ENCODE results near the gene AUTS2. TPM values are rescaled to one million over a fixed set of nuclear protein-coding genes. Genes with fewer than 3 reads are reported as not detected.

AUTS2 gene
- total and polyA plus RNA-seq, 2 of the 8 experiments (the other 6 are each of a cell fraction or from before 2014, with no cell fraction given), result 25.9 to 101 TPM

DNA sequence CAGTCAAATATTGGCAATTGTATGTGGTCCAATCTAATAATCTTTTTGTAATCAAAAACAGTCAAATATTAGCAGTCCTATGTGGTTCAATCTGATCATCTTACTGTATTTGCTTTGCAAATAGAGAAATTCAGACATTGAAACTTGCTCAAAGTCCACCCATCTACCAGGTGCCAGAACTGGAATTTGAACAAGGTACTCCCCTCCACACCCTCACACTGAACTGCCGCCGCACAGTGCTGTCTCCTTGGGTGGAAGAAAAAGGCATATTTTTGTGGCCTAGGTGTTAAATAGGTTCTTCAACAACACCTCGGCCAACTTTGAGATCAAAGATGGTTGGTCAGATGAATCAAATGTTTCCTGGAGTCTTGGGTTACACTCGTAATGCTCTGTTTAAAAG, 989.5 kb downstream of the AUTS2 start:
- Histone ChIP-seq H3K27ac (ENCODE audit: low read depth, low read length) (no peak overlapping the region), H2BK12ac (ENCODE audit: low read depth, low read length) (no peak overlapping the region), H3K14ac (ENCODE audit: insufficient read length) (no peak overlapping the region), H3K27me3 (replicated peaks in 1 of 4; ENCODE audit: control insufficient read depth in 3 of 4, extremely low read depth in 1 of 4, insufficient read depth in 3 of 4, low read length in 3 of 4) (no peaks in the 10 kb centered on the region; a peak in 1 of 7 replicates), H3K36me3 (ENCODE audit: control insufficient read depth in 2 of 4, insufficient read depth in 4 of 4, low read length in 3 of 4) (no peaks in the 10 kb centered on the region), H4K8ac (ENCODE audit: extremely low read depth, insufficient read depth, low read length) (no peak overlapping the region), H2BK15ac (ENCODE audit: low read length) (no peak overlapping the region), H2BK120ac (replicated peaks; ENCODE audit: low read depth, low read length) (no peak overlapping the region), H3K56ac (replicated peaks; ENCODE audit: insufficient read length, low read depth, low read length) (no peak overlapping the region), H4K91ac (replicated peaks; ENCODE audit: insufficient read length, low read length) (no peak overlapping the region), H3K18ac (ENCODE audit: extremely low read depth, low read length) (no peak overlapping the region), H3K79me2 (ENCODE audit: control insufficient read depth in 1 of 2, insufficient read depth in 2 of 2, low read length in 2 of 2) (no peaks in the 10 kb centered on the region), H2AK5ac (ENCODE audit: low read depth, low read length) (no peak overlapping the region), H3K4me1 (replicated peaks in 1 of 4; ENCODE audit: control insufficient read depth in 3 of 4, insufficient read depth in 4 of 4, low read length in 3 of 4) (peaks cover 11 to 29% (median 18%) of the 10 kb centered on the region in 4 experiments), H4K5ac (ENCODE audit: insufficient read length, low read depth, low read length) (no peak overlapping the region), H2BK5ac (ENCODE audit: low read depth, low read length) (no peak overlapping the region), H3K4me3 (ENCODE audit: extremely low read depth in 1 of 4, insufficient read depth in 2 of 4, low read depth in 3 of 4, low read length in 4 of 4) (no peak overlapping the region), H2AFZ (ENCODE audit: low read length) (no peak overlapping the region), H4K20me1 (replicated peaks in 1 of 2; ENCODE audit: control insufficient read depth in 1 of 2, insufficient read depth in 2 of 2, low read length in 2 of 2) (no peaks in the 10 kb centered on the region), H3K9me3 (ENCODE audit: insufficient read depth in 2 of 2, low read depth in 1 of 2, low read length in 1 of 2) (no peaks in the 10 kb centered on the region), H3K9ac (replicated peaks in 1 of 4; ENCODE audit: extremely low read depth in 1 of 4, low read depth in 3 of 4, low read length in 3 of 4) (no peak overlapping the region), H2BK20ac (ENCODE audit: low read length) (no peak overlapping the region), H3K4me2 (ENCODE audit: insufficient read depth in 1 of 2, low read depth in 2 of 2, low read length in 2 of 2) (no peak overlapping the region; a peak in 1 of 4 replicates), H3K4ac (replicated peaks; ENCODE audit: insufficient read length, low read depth, low read length) (no peak overlapping the region), H3K23ac (ENCODE audit: insufficient read length) (no peak overlapping the region), H3K23me2 (ENCODE audit: low read depth, low read length) (no peaks in the 10 kb centered on the region), H3K79me1 (ENCODE audit: low read depth, low read length) (no peaks in the 10 kb centered on the region)
- ChIA-PET POLR2A (ENCODE audit: partially characterized antibody) (no interaction called here), CTCF (ENCODE audit: partially characterized antibody) (interaction anchor here (0.7 to 1.1 kb wide), 3 partner anchors 15 to 635 kb away, joined by 3 to 4 read pairs (median 3); no protein-coding TSS in a partner anchor)
- 84% methylated on average over 4 of the region's 4 CpGs; no CpG with 5 or more reads in 1 of the 2 experiments for WGBS, 2 experiments (ENCODE audit: extremely low coverage in 1 of 2, insufficient coverage in 1 of 2, insufficient read length in 1 of 2, insufficient replicate concordance in 2 of 2, low coverage in 1 of 2, low lambda C conversion rate in 2 of 2, missing lambda C conversion rate in 1 of 2)
- no peak for FAIRE-seq
- no peak for DNase-seq (ENCODE audit: low read depth in 1 of 2, low spot score in 2 of 2)
- TF ChIP-seq CHD1 (IDR thresholded peaks at IDR 0.05; ENCODE audit: low read depth, low read length) (no peak), SP1 (IDR thresholded peaks at IDR 0.05; ENCODE audit: low read depth, low read length) (no peak)
